Prostate gland (tissue), 2 donors: ENCODE measurements around the gene BFSP1. TPM values are rescaled to one million over a fixed set of nuclear protein-coding genes. Genes with fewer than 3 reads are reported as not detected.

ENCODE experiments used
- DNase-seq: peaks from one replicate; pipeline ENCODE4 v3.0.0-alpha.2; 2019; ENCODE audit warnings: low spot score
- H3K27ac ChIP-seq, 2 donors: fragments of 200-600 bp; sonication (generic); 2 replicates each; pipeline ENCODE4 v1.5.1; 2017 to 2019
- H3K27me3 ChIP-seq: fragments of 200-600 bp; sonication (generic); replicated peaks from 2 replicates; pipeline ENCODE4 v1.5.1; 2019; ENCODE audit not compliant: insufficient read depth
- H3K36me3 ChIP-seq, 2 donors: fragments of 200-600 bp; sonication (generic); 1 replicate in 1 of 2; 2 replicates in 1 of 2; pipeline versions ENCODE4 v1.5.1 to v1.8.1; 2017 to 2019
- H3K4me1 ChIP-seq: fragments of 200-600 bp; sonication (generic); replicated peaks from 2 replicates; pipeline ENCODE4 v1.5.1; 2019
- H3K4me3 ChIP-seq, 2 donors: fragments of 200-600 bp; sonication (generic); 2 replicates each; pipeline ENCODE4 v1.5.1; 2017 to 2019
- H3K9me3 ChIP-seq: fragments of 200-600 bp; sonication (generic); 2 replicates; pipeline ENCODE4 v1.5.1; 2017
- CTCF ChIP-seq, 4 experiments: fragments of 200-600 bp in 2 of 4; fragments of 450-650 bp in 2 of 4; sonication (generic) in 2 of 4; IDR thresholded peaks; 1 replicate in 3 of 4; 2 replicates in 1 of 4; pipeline ENCODE4 v1.5.1; 2016 to 2019; ENCODE audit warnings: antibody characterized with exemption in 4 of 4, mild to moderate bottlenecking in 2 of 4, moderate library complexity in 2 of 4
- POLR2A ChIP-seq: fragments of 450-650 bp; IDR thresholded peaks from one replicate; pipeline ENCODE4 v1.6.1; 2016; ENCODE audit warnings: antibody characterized with exemption, mild to moderate bottlenecking
- POLR2AphosphoS5 ChIP-seq: sonication (generic); formaldehyde crosslinking; IDR thresholded peaks from one replicate; pipeline ENCODE4 v1.6.1; 2017; ENCODE audit warnings: antibody characterized with exemption
- WGBS: methylation state at CpG from one replicate; pipeline ENCODE4 v1.1.5; 2018; 5-methylcytosine and 5-hydroxymethylcytosine counted together
- intact Hi-C: fragments of 100-400 bp; cut with DNase I; formaldehyde crosslinking; loops from one replicate; pipeline ENCODE4 v1.14.2; 2022
- total RNA-seq, 2 donors: library from RNA; depleted of rRNA; stranded (reverse); fragments of >200 nt; gene quantifications; one replicate each; pipeline ENCODE4 v1.1.0, GENCODE V29; 2016

Gene BFSP1
- total RNA-seq, 2 donors from 2014 or later: 0.27 to 6.9 TPM

GRCh38 chr20:17558941-17559304, 27.7 kb upstream of the BFSP1 start:
- Histone ChIP-seq H3K36me3 (no peaks in the 10 kb centered on the region), H3K4me3 (peak overlapping the region in 1 of 2 donors; percentile 4), H3K9me3 (no peaks in the 10 kb centered on the region), H3K27ac (peak overlapping the region; percentile 83), H3K4me1 (peaks cover 14% of the 10 kb centered on the region), H3K27me3 (no peaks in the 10 kb centered on the region)
- no peak for DNase-seq
- TF ChIP-seq CTCF (IDR thresholded peaks at IDR 0.05) (no peak), POLR2AphosphoS5 (no peak), POLR2A (no peak)
- intact Hi-C loops: no loop called here
- 66% methylated on average over 1 of the region's 1 CpG for WGBS

GRCh38 chr20:17558154-17558940, 27.2 kb upstream of the BFSP1 start:
- WGBS: 19% methylated on average over 7 of the region's 7 CpGs
- H3K27me3 ChIP-seq: no peaks in the 10 kb centered on the region
- peaks cover 14% of the 10 kb centered on the region for H3K4me1 ChIP-seq
- TF ChIP-seq POLR2AphosphoS5: peak; percentile 60
- no peak for TF ChIP-seq POLR2A
- TF ChIP-seq CTCF (IDR thresholded peaks at IDR 0.05): no peak
- H3K9me3 ChIP-seq: no peaks in the 10 kb centered on the region
- peak overlapping the region; percentile 83 for H3K27ac ChIP-seq
- intact Hi-C loops: no loop called here
- peak overlapping the region in 1 of 2 donors; percentile 4 for H3K4me3 ChIP-seq
- H3K36me3 ChIP-seq: no peaks in the 10 kb centered on the region
- DNase-seq: peak; percentile 32

- Histone ChIP-seq H3K4me3 (no peak overlapping the region), H3K4me1 (peaks cover 14% of the 10 kb centered on the region), H3K36me3 (no peaks in the 10 kb centered on the region), H3K27ac (peak overlapping the region; percentile 83), H3K27me3 (no peaks in the 10 kb centered on the region), H3K9me3 (no peaks in the 10 kb centered on the region)
- WGBS: 10% methylated on average over 3 of the region's 3 CpGs
- TF ChIP-seq POLR2AphosphoS5 (peak; percentile 84), POLR2A (no peak)
- peak; percentile 86 for DNase-seq
- intact Hi-C loops: no loop called here
These were observed 26.5 kb upstream of the BFSP1 start for GRCh38 chr20:17557675-17558006.

- peak overlapping the region; percentile 83 for H3K27ac ChIP-seq
- DNase-seq: peak; percentile 93
- H3K36me3 ChIP-seq: no peaks in the 10 kb centered on the region
- intact Hi-C loops: no loop called here
- no peak overlapping the region for H3K4me3 ChIP-seq
- H3K9me3 ChIP-seq: no peaks in the 10 kb centered on the region
- peaks cover 14% of the 10 kb centered on the region for H3K4me1 ChIP-seq
- 32% methylated on average over 11 of the region's 11 CpGs for WGBS
- no peaks in the 10 kb centered on the region for H3K27me3 ChIP-seq
- TF ChIP-seq POLR2A: no peak
- TF ChIP-seq POLR2AphosphoS5: peak; percentile 78
These were observed 25.9 kb upstream of the BFSP1 start for GRCh38 chr20:17556837-17557674.

GRCh38 chr20:17555106-17555505, 23.9 kb upstream of the BFSP1 start:
- intact Hi-C loops: no loop called here
- DNase-seq: no peak
- no peaks in the 10 kb centered on the region for H3K9me3 ChIP-seq
- WGBS: 84% methylated on average over 3 of the region's 3 CpGs
- H3K4me3 ChIP-seq: no peak overlapping the region
- no peak overlapping the region for H3K27ac ChIP-seq
- H3K36me3 ChIP-seq: no peaks in the 10 kb centered on the region
- H3K27me3 ChIP-seq: no peaks in the 10 kb centered on the region
- H3K4me1 ChIP-seq: peaks cover 14% of the 10 kb centered on the region
- TF ChIP-seq POLR2AphosphoS5: no peak
- no peak for TF ChIP-seq CTCF (IDR thresholded peaks at IDR 0.05)
- TF ChIP-seq POLR2A: no peak
